ENCODE measurements around the gene SEL1L.

DNA sequence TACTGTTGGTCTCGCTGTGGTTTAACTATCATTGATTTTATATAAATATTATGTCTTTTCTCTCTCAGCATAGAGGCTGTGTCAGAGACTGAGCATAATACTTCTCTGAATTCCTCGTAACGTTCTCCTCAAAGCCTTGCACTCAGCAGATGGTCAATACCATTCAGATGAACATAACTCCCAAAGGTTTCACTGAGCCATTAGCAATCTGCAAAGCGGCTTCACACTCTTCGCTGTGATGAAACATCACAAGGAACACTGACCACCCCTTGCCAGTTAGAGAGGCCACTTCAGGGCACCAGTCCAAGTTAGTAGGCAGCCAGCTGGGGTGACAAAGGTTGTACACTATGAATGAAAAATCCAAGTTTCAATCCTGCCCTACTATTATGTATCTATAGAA is 103.4 kb downstream of the SEL1L start:
- TF ChIP-seq POLR2A (IDR thresholded peaks at IDR 0.05), result no peak
- TF ChIP-seq, protein P1, sequence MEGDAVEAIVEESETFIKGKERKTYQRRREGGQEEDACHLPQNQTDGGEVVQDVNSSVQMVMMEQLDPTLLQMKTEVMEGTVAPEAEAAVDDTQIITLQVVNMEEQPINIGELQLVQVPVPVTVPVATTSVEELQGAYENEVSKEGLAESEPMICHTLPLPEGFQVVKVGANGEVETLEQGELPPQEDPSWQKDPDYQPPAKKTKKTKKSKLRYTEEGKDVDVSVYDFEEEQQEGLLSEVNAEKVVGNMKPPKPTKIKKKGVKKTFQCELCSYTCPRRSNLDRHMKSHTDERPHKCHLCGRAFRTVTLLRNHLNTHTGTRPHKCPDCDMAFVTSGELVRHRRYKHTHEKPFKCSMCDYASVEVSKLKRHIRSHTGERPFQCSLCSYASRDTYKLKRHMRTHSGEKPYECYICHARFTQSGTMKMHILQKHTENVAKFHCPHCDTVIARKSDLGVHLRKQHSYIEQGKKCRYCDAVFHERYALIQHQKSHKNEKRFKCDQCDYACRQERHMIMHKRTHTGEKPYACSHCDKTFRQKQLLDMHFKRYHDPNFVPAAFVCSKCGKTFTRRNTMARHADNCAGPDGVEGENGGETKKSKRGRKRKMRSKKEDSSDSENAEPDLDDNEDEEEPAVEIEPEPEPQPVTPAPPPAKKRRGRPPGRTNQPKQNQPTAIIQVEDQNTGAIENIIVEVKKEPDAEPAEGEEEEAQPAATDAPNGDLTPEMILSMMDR (IDR thresholded peaks at IDR 0.05), result no peak
